ENCODE results near the gene OSBPL6. TPM values are rescaled to one million over a fixed set of nuclear protein-coding genes. Genes with fewer than 3 reads are reported as not detected.
A peak's percentile ranks its signal among the peaks of the same experiment; 100 is the strongest.

The OSBPL6 gene
- total and polyA plus RNA-seq, 9 of the 15 experiments (the other 6 are each of a cell fraction or from before 2014, with no cell fraction given): 3.4 to 12.7 (median 9.3) TPM

- TF ChIP-seq BRF2 (IDR thresholded peaks at IDR 0.05; ENCODE audit: borderline replicate concordance, insufficient read depth, insufficient read length) (no peak), HDAC8 (tag; IDR thresholded peaks at IDR 0.05) (no peak), GATA2 (CRISPR knock-in tag; IDR thresholded peaks at IDR 0.05) (no peak), MCM2 (IDR thresholded peaks at IDR 0.05; ENCODE audit: low read depth) (no peak), ZNF41 (CRISPR knock-in tag; conservative IDR thresholded peaks at IDR 0.05) (no peak), RREB1 (CRISPR knock-in tag; IDR thresholded peaks at IDR 0.05) (peak; percentile 70; the same call in 1 of the 2 replicates), ZNF57 (CRISPR knock-in tag; IDR thresholded peaks at IDR 0.05) (no peak; the same call in 1 of the 2 replicates), ZBTB9 (CRISPR knock-in tag; IDR thresholded peaks at IDR 0.05) (no peak), PPARD (CRISPR knock-in tag; IDR thresholded peaks at IDR 0.05) (no peak), ZNF280A (IDR thresholded peaks at IDR 0.05; ENCODE audit: low read depth, partially characterized antibody) (no peak), ZEB2 (IDR thresholded peaks at IDR 0.05) (peak; percentile 48; the same call in 1 of the 2 replicates), PATZ1 (CRISPR knock-in tag; IDR thresholded peaks at IDR 0.05; ENCODE audit: borderline replicate concordance) (no peak; the same call in 1 of the 2 replicates), LEF1 (IDR thresholded peaks at IDR 0.05) (peak; percentile 35; the same call in 1 of the 2 replicates), RBM25 (IDR thresholded peaks at IDR 0.05; ENCODE audit: low read depth, low read length, severe bottlenecking) (no peak)
Measured at GRCh38 chr2:178414266-178415247, 220.2 kb downstream of the OSBPL6 start (continued).
